Measurements from ENCODE around the gene GLB1L3. TPM values are rescaled to one million over a fixed set of nuclear protein-coding genes. Genes with fewer than 3 reads are reported as not detected.
A peak's percentile ranks its signal among the peaks of the same experiment; 100 is the strongest.

Gene GLB1L3
- total and polyA plus RNA-seq, 10 donors: 0.13 to 0.25 (median 0.21) TPM; not detected in 4

DNA sequence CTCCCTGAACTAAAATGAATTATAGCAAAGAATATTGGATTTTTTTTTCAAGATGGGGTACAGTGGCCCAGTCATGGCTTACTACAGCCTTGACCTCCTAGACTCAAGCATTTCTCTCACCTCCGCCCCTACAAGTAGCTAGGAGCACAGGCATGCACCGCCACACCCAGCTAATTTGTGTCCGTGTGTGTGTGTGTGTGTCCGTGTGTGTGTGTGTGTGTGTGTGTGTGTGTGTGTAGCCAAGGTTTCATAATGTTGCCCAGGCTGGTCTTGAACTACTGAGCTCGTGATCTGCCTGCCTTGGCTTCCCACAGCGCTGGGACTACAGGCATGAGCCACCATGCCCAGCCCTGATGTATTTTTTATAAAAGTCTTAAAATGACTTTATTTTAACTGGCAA is 35.6 kb upstream of the GLB1L3 start:
- intact Hi-C loops (cut with DNase I; ENCODE audit: low total_unique reads): no loop called here
- TF ChIP-seq, protein P1, sequence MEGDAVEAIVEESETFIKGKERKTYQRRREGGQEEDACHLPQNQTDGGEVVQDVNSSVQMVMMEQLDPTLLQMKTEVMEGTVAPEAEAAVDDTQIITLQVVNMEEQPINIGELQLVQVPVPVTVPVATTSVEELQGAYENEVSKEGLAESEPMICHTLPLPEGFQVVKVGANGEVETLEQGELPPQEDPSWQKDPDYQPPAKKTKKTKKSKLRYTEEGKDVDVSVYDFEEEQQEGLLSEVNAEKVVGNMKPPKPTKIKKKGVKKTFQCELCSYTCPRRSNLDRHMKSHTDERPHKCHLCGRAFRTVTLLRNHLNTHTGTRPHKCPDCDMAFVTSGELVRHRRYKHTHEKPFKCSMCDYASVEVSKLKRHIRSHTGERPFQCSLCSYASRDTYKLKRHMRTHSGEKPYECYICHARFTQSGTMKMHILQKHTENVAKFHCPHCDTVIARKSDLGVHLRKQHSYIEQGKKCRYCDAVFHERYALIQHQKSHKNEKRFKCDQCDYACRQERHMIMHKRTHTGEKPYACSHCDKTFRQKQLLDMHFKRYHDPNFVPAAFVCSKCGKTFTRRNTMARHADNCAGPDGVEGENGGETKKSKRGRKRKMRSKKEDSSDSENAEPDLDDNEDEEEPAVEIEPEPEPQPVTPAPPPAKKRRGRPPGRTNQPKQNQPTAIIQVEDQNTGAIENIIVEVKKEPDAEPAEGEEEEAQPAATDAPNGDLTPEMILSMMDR (IDR thresholded peaks at IDR 0.05 in 8 of 11, conservative IDR thresholded peaks at IDR 0.05 in 3 of 11): no peak
- TF ChIP-seq POLR2A (IDR thresholded peaks at IDR 0.05) (no peak), POLR2AphosphoS5 (IDR thresholded peaks at IDR 0.05) (no peak)
- H3K36me3 ChIP-seq: peaks cover 0 to 100% (median 56%) of the 10 kb centered on the region in 6 donors
- no peaks in the 10 kb centered on the region for H3K27me3 ChIP-seq (replicated peaks in 1 of 7)
- H3K27ac ChIP-seq: no peak overlapping the region
- no peak overlapping the region for H3K4me3 ChIP-seq
- H3K9me3 ChIP-seq: no peaks in the 10 kb centered on the region
- H3K4me1 ChIP-seq: peaks cover 0 to 3% (median 0%) of the 10 kb centered on the region in 6 donors
- WGBS, 5 donors: 70 to 90% (median 70%) methylated on average over 6 of the region's 6 CpGs
- DNase-seq: no peak

DNA sequence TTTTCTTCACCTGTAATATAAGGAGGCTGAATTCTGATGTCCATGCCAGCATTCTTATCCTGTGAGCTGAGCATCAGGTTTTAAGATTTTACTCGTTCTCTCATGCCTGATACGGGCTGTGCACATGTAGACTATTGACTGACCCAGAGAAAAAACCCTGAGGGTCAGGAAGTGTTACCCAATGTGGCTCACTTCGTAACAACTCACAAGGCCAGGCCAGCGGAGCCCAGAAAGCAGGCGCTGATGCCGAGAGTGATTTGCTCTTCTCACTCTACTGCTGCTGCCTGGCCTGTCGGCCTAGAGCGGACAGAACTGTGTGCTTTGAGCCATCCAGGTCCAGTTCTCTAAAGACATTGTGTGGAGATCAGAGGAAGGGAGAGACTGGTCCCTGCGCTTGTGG is 33.8 kb upstream of the GLB1L3 start:
- Histone ChIP-seq H3K9me3 (no peaks in the 10 kb centered on the region), H3K27me3 (replicated peaks in 1 of 7) (no peaks in the 10 kb centered on the region), H3K27ac (no peak overlapping the region), H3K4me1 (no peaks in the 10 kb centered on the region), H3K4me3 (no peak overlapping the region), H3K36me3 (peaks cover 0 to 100% (median 68%) of the 10 kb centered on the region in 6 donors)
- no peak for TF ChIP-seq POLR2A (IDR thresholded peaks at IDR 0.05)
- no peak for TF ChIP-seq POLR2AphosphoS5 (IDR thresholded peaks at IDR 0.05)
- TF ChIP-seq, protein P1 (IDR thresholded peaks at IDR 0.05 in 8 of 11, conservative IDR thresholded peaks at IDR 0.05 in 3 of 11): no peak
- intact Hi-C loops (cut with DNase I; ENCODE audit: low total_unique reads): no loop called here
- 65 to 85% (median 67%) methylated on average over 9 of the region's 9 CpGs for WGBS, 5 donors
- DNase-seq: no peak

DNA sequence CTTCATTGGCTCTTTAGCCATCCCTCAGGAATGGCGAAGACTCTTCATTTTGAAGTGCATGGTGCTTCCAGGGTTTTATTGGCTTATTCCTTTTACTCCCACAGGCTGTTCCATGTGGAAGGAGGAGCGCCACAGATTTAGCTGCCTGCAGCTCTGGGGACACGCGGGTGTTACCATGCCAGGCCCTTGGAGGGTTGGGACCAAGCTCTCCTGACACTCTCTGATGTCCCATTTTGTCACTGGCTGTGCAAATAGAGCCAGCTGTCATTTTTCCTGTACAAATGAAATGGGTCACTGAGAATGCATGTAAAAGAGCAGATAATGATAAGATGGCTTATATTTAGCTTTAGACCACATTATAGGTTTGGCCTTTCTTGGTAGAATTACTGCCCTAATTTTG is 32.3 kb upstream of the GLB1L3 start:
- Histone ChIP-seq H3K27me3 (replicated peaks in 1 of 7) (no peaks in the 10 kb centered on the region), H3K27ac (no peak overlapping the region), H3K4me1 (peaks cover 0 to under 1% (median 0%) of the 10 kb centered on the region in 6 donors), H3K4me3 (no peak overlapping the region), H3K36me3 (peaks cover 2 to 100% (median 81%) of the 10 kb centered on the region in 6 donors), H3K9me3 (no peaks in the 10 kb centered on the region)
- TF ChIP-seq, protein P1 (IDR thresholded peaks at IDR 0.05 in 8 of 11, conservative IDR thresholded peaks at IDR 0.05 in 3 of 11): no peak
- TF ChIP-seq POLR2A (IDR thresholded peaks at IDR 0.05): no peak
- intact Hi-C loops (cut with DNase I; ENCODE audit: low total_unique reads): no loop called here
- WGBS, 5 donors: 95 to 100% (median 98%) methylated on average over 4 of the region's 4 CpGs
- no peak for DNase-seq

DNA sequence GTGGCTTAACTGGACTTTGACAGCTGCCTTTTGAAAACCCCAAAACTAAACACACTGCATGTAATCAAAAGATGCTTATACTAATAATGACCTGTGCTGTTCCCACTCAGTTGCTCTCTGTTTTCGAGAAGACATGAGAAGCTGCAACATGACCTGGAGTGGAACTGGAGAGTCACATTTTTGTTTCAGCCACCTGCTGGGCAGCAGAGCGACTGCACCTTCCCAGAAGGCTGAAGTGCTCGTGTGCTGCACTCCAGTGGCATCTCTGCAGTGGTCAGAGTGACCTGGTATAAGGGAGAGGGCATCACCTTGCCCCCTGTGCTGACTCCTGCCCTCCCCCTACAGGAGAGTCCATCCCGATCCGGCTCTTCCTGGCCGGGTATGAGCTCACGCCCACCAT is 31.6 kb upstream of the GLB1L3 start:
- TF ChIP-seq POLR2AphosphoS5 (IDR thresholded peaks at IDR 0.05) (no peak), POLR2A (IDR thresholded peaks at IDR 0.05) (no peak)
- TF ChIP-seq, protein P1 (IDR thresholded peaks at IDR 0.05 in 8 of 11, conservative IDR thresholded peaks at IDR 0.05 in 3 of 11): peak in 10 of 11 experiments; percentile 22 to 70 (median 43)
- Histone ChIP-seq H3K9me3 (no peaks in the 10 kb centered on the region), H3K27me3 (replicated peaks in 1 of 7) (no peaks in the 10 kb centered on the region), H3K4me3 (no peak overlapping the region), H3K36me3 (peaks cover 2 to 100% (median 81%) of the 10 kb centered on the region in 6 donors), H3K27ac (no peak overlapping the region), H3K4me1 (peaks cover 0 to 6% (median 0%) of the 10 kb centered on the region in 6 donors)
- no peak for DNase-seq
- intact Hi-C loops (cut with DNase I; ENCODE audit: low total_unique reads): no loop called here
- 68 to 76% (median 70%) methylated on average over 7 of the region's 7 CpGs for WGBS, 5 donors

All from spleen (tissue), 11 donors.